Head of caudate nucleus (tissue), 42 donors: ENCODE results near the gene PROZ.
A peak's percentile ranks its signal among the peaks of the same experiment; 100 is the strongest.

Experiments used
- DNase-seq, 42 donors: peaks; one replicate each; pipeline versions ENCODE4 v3.0.0 to v3.0.0-alpha.2; 2020 to 2021; ENCODE audit warnings: mixed read lengths in 7 of 42
- intact Hi-C: fragments of 100-400 bp; cut with DNase I; formaldehyde crosslinking; loops from one replicate; pipeline ENCODE4 v1.15.0; 2022

Gene PROZ

GRCh38 chr13:113184568-113185440, 26.4 kb downstream of the PROZ start:
- DNase-seq: no peak
- intact Hi-C loops: no loop called here

GRCh38 chr13:113186061-113186900, 27.8 kb downstream of the PROZ start:
- intact Hi-C loops: no loop called here

GRCh38 chr13:113187263-113187669, 28.8 kb downstream of the PROZ start:
- peak; percentile 52 to 91 (median 71) for DNase-seq
- intact Hi-C loops: no loop called here

More at GRCh38 chr13:113186061-113186900, 27.8 kb downstream of the PROZ start:
- no peak for DNase-seq

GRCh38 chr13:113187883-113188665, 29.6 kb downstream of the PROZ start:
- no peak for DNase-seq
- intact Hi-C loops: no loop called here

- intact Hi-C loops: no loop called here
- DNase-seq: no peak
Observed at GRCh38 chr13:113190181-113190580, 31.7 kb downstream of the PROZ start.

GRCh38 chr13:113192279-113192678, 33.8 kb downstream of the PROZ start:
- intact Hi-C loops: no loop called here
- DNase-seq: no peak

- DNase-seq: no peak
- intact Hi-C loops: no loop called here
Observed at GRCh38 chr13:113192902-113193301, 34.5 kb downstream of the PROZ start.

GRCh38 chr13:113195360-113195759, 36.9 kb downstream of the PROZ start:
- no peak for DNase-seq
- intact Hi-C loops: no loop called here

GRCh38 chr13:113196970-113197737, 38.7 kb downstream of the PROZ start:
- intact Hi-C loops: no loop called here
- no peak for DNase-seq

GRCh38 chr13:113201815-113202214, 43.4 kb downstream of the PROZ start:
- intact Hi-C loops: loop anchor here (5.0 kb wide), 1 partner anchor 45 kb away; the partner anchor contains the start of gene PROZ
- no peak for DNase-seq

GRCh38 chr13:113202912-113203311, 44.5 kb downstream of the PROZ start:
- no peak for DNase-seq
- intact Hi-C loops: loop anchor here (5.0 kb wide), 1 partner anchor 46 kb away; the partner anchor contains the start of gene PROZ

GRCh38 chr13:113203507-113204377, 45.3 kb downstream of the PROZ start:
- intact Hi-C loops: loop anchor here (5.0 kb wide), 1 partner anchor 46 kb away; the partner anchor contains the start of gene PROZ
- DNase-seq: no peak

- intact Hi-C loops: loop anchor here (5.0 kb wide), 1 partner anchor 47 kb away; the partner anchor contains the start of gene PROZ
Observed at GRCh38 chr13:113204378-113204734, 45.9 kb downstream of the PROZ start.

GRCh38 chr13:113205428-113205931, 47.0 kb downstream of the PROZ start:
- no peak for DNase-seq
- intact Hi-C loops: loop anchor here (5.0 kb wide), 2 partner anchors 92 to 168 kb away; partner anchors contain the start of gene LAMP1

More at GRCh38 chr13:113204378-113204734, 45.9 kb downstream of the PROZ start:
- DNase-seq: no peak

- intact Hi-C loops: loop anchor here (5.0 kb wide), 2 partner anchors 90 to 170 kb away; partner anchors contain the start of gene LAMP1
- DNase-seq: no peak
Observed at GRCh38 chr13:113207460-113207859, 49.0 kb downstream of the PROZ start.

- DNase-seq: peak in 16 of 42 donors; percentile 4 to 42 (median 18)
Observed at GRCh38 chr13:113207890-113208420, 49.5 kb downstream of the PROZ start.

More at GRCh38 chr13:113207890-113208420, 49.5 kb downstream of the PROZ start:
- intact Hi-C loops: loop anchor here (5.0 kb wide), 2 partner anchors 89 to 171 kb away; partner anchors contain the start of gene LAMP1
